ENCODE measurements around the gene CREB5.

The CREB5 gene

GRCh38 chr7:28723336-28723735, 311.0 kb downstream of the CREB5 start:
- no peak for ATAC-seq (ENCODE audit: low read depth)
- no peaks in the 10 kb centered on the region for H3K27me3 ChIP-seq (ENCODE audit: insufficient read depth, poor library complexity, severe bottlenecking)

DNA sequence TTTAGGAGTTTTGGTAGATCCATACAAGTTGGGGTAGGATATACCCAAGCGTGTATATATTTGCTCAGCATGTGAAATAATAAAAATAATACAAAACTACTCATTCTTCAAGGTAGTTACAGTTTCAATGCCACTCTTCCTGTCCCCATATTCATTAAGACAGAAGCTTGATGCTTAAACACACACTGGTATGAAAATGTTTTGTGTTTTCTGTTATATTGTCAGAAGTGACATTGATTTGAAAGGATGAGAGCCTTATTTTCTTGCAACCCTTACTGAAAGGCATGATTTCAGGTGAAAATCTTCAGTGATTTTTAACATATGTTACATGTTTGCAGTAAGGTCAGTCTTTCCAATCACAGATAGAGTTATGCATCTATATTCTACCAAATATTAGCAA, 312.2 kb downstream of the CREB5 start:
- ATAC-seq (ENCODE audit: low read depth) (no peak), DNase-seq (ENCODE audit: low spot score) (no peak)
- no peak overlapping the region for H3K27ac ChIP-seq (ENCODE audit: poor library complexity, severe bottlenecking)
- H3K4me3 ChIP-seq (ENCODE audit: severe bottlenecking): no peak overlapping the region
- no peak for TF ChIP-seq CTCF (IDR thresholded peaks at IDR 0.05; ENCODE audit: poor library complexity, severe bottlenecking)
- H3K9me3 ChIP-seq (ENCODE audit: severe bottlenecking): no peaks in the 10 kb centered on the region
- peaks cover 11% of the 10 kb centered on the region for H3K36me3 ChIP-seq (ENCODE audit: low read depth)
- no peaks in the 10 kb centered on the region for H3K4me1 ChIP-seq (ENCODE audit: insufficient read depth, poor library complexity, severe bottlenecking)
- H3K27me3 ChIP-seq (ENCODE audit: insufficient read depth, poor library complexity, severe bottlenecking): no peaks in the 10 kb centered on the region

More at GRCh38 chr7:28723336-28723735, 311.0 kb downstream of the CREB5 start:
- Histone ChIP-seq H3K36me3 (ENCODE audit: low read depth) (peaks cover 18% of the 10 kb centered on the region), H3K9me3 (ENCODE audit: severe bottlenecking) (no peaks in the 10 kb centered on the region), H3K4me1 (ENCODE audit: insufficient read depth, poor library complexity, severe bottlenecking) (no peaks in the 10 kb centered on the region), H3K27ac (ENCODE audit: poor library complexity, severe bottlenecking) (no peak overlapping the region), H3K4me3 (ENCODE audit: severe bottlenecking) (no peak overlapping the region)
- DNase-seq (ENCODE audit: low spot score): no peak
- TF ChIP-seq CTCF (IDR thresholded peaks at IDR 0.05; ENCODE audit: poor library complexity, severe bottlenecking): no peak

- no peak overlapping the region for H3K4me3 ChIP-seq (ENCODE audit: severe bottlenecking)
- ATAC-seq (ENCODE audit: low read depth): no peak
These were observed 312.8 kb downstream of the CREB5 start for GRCh38 chr7:28725045-28725642.

DNA sequence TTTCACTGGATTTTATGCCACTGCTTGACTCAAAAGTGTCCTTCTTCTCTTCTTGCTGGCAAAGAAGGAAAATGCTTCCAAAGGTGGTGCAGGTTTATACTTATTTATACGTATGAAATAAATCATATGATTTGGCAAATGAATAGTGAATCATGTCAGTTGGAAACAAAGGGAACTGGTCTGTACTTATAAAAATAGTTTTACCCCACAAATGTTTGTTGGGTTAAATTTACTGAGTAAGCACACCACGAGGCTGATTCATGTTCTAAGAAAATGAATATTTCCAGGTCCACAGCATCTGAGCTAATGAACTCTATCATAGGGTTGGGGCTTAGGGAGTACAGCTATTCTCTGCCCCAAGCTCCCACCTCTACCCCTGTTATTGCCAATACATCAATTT, 313.6 kb downstream of the CREB5 start:
- DNase-seq (ENCODE audit: low spot score) (no peak), ATAC-seq (ENCODE audit: low read depth) (no peak)
- TF ChIP-seq CTCF (IDR thresholded peaks at IDR 0.05; ENCODE audit: poor library complexity, severe bottlenecking): no peak
- Histone ChIP-seq H3K9me3 (ENCODE audit: severe bottlenecking) (no peaks in the 10 kb centered on the region), H3K27ac (ENCODE audit: poor library complexity, severe bottlenecking) (no peak overlapping the region), H3K27me3 (ENCODE audit: insufficient read depth, poor library complexity, severe bottlenecking) (no peaks in the 10 kb centered on the region), H3K36me3 (ENCODE audit: low read depth) (peaks cover 6% of the 10 kb centered on the region; the same call in 1 of the 2 replicates), H3K4me3 (ENCODE audit: severe bottlenecking) (no peak overlapping the region), H3K4me1 (ENCODE audit: insufficient read depth, poor library complexity, severe bottlenecking) (no peaks in the 10 kb centered on the region)

More at GRCh38 chr7:28725045-28725642, 312.8 kb downstream of the CREB5 start:
- H3K36me3 ChIP-seq (ENCODE audit: low read depth): peaks cover 7% of the 10 kb centered on the region; the same call in 1 of the 2 replicates
- H3K27me3 ChIP-seq (ENCODE audit: insufficient read depth, poor library complexity, severe bottlenecking): no peaks in the 10 kb centered on the region
- no peak for DNase-seq (ENCODE audit: low spot score)
- no peak overlapping the region for H3K27ac ChIP-seq (ENCODE audit: poor library complexity, severe bottlenecking)
- TF ChIP-seq CTCF (IDR thresholded peaks at IDR 0.05; ENCODE audit: poor library complexity, severe bottlenecking): no peak
- H3K9me3 ChIP-seq (ENCODE audit: severe bottlenecking): no peaks in the 10 kb centered on the region
- H3K4me1 ChIP-seq (ENCODE audit: insufficient read depth, poor library complexity, severe bottlenecking): no peaks in the 10 kb centered on the region

GRCh38 chr7:28726555-28726954, 314.2 kb downstream of the CREB5 start:
- Histone ChIP-seq H3K27me3 (ENCODE audit: insufficient read depth, poor library complexity, severe bottlenecking) (no peaks in the 10 kb centered on the region), H3K4me3 (ENCODE audit: severe bottlenecking) (no peak overlapping the region), H3K27ac (ENCODE audit: poor library complexity, severe bottlenecking) (no peak overlapping the region), H3K36me3 (ENCODE audit: low read depth) (peaks cover 6% of the 10 kb centered on the region; the same call in 1 of the 2 replicates), H3K9me3 (ENCODE audit: severe bottlenecking) (no peaks in the 10 kb centered on the region), H3K4me1 (ENCODE audit: insufficient read depth, poor library complexity, severe bottlenecking) (no peaks in the 10 kb centered on the region)
- DNase-seq (ENCODE audit: low spot score) (no peak), ATAC-seq (ENCODE audit: low read depth) (no peak)
- TF ChIP-seq CTCF (IDR thresholded peaks at IDR 0.05; ENCODE audit: poor library complexity, severe bottlenecking): no peak

Data from RWPE2 (cell line).